ENCODE results near the gene LBP. TPM values are rescaled to one million over a fixed set of nuclear protein-coding genes. Genes with fewer than 3 reads are reported as not detected.

LBP gene, protein sequence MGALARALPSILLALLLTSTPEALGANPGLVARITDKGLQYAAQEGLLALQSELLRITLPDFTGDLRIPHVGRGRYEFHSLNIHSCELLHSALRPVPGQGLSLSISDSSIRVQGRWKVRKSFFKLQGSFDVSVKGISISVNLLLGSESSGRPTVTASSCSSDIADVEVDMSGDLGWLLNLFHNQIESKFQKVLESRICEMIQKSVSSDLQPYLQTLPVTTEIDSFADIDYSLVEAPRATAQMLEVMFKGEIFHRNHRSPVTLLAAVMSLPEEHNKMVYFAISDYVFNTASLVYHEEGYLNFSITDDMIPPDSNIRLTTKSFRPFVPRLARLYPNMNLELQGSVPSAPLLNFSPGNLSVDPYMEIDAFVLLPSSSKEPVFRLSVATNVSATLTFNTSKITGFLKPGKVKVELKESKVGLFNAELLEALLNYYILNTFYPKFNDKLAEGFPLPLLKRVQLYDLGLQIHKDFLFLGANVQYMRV
- not detected for total RNA-seq
- 1.8 TPM for polyA plus RNA-seq

DNA sequence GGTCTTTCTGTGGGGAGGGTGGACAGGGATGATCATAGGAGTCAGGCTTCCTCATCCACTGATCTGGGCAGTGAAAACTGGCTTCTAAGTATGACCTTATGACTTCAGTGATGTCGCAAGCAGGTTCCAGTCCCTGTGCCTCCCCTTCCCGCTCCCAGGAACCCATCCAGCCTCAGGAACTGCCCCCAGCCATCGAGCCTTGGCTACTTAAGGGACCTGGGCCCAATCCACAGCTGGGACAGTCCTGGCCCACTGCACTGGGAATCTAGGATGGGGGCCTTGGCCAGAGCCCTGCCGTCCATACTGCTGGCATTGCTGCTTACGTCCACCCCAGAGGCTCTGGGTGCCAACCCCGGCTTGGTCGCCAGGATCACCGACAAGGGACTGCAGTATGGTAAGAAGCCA, at the start of gene LBP:
Gene LBP, plus strand, starts transcription at position 236 of the 405 bp plus-strand sequence. Its CDS starts 35 bp downstream, at position 271.
- 86% methylated on average over 8 of the region's 8 CpGs for WGBS

DNA sequence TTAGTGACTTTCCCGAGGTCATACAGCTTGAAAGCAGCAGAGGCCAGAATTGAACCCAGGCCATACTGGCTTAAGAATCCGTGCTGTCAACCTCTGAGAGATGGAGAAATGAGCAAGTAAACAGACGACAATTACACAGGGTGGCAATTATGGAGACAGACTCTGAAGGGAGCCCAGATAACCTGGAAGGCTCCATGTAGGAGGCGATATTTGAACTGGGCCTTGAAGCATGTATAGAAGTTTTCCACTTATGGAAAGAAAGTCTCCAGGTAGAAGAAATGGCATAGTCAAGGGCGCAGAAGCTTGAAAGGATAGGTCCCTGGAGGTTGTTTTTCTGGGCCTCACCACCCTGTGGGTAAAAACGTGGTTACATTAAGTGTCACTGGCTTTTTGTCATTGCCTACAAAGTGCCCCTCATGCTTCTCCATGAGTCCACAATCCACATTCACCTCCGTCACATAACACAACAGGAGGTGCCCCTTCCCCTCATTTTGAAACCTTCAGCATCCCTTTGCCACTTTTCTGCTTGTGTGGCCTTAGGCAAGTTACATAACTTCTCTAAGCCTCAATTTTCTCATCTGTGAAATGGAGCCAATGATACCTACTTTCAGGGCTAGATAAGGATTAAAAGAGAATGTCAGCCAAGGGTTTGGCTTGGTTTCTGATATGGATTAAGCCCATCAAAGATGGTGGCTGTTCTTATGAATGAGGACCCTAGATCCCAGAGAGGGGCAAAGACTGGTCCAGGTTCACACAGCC, 48.2 kb upstream of the LBP start:
- Histone ChIP-seq H3K27ac (ENCODE audit: low read depth) (no peak overlapping the region), H3K4me3 (ENCODE audit: low read depth, low read length) (no peak overlapping the region), H3K4me1 (ENCODE audit: insufficient read depth) (no peaks in the 10 kb centered on the region), H3K36me3 (ENCODE audit: insufficient read depth) (no peaks in the 10 kb centered on the region)
- no peak for DNase-seq (ENCODE audit: extremely low spot score)
- WGBS = 96% methylated on average over 7 of the region's 7 CpGs

More for the DNA sequence above, at the start of gene LBP:
- Histone ChIP-seq H3K27ac (ENCODE audit: low read depth) (no peak within 1 kb of the TSS), H3K4me1 (ENCODE audit: insufficient read depth) (peaks cover 3% of the 10 kb centered on the region), H3K4me3 (ENCODE audit: low read depth, low read length) (no peak within 1 kb of the TSS), H3K36me3 (ENCODE audit: insufficient read depth) (no peaks in the 10 kb centered on the region)
- no peak for DNase-seq (ENCODE audit: extremely low spot score)

DNA sequence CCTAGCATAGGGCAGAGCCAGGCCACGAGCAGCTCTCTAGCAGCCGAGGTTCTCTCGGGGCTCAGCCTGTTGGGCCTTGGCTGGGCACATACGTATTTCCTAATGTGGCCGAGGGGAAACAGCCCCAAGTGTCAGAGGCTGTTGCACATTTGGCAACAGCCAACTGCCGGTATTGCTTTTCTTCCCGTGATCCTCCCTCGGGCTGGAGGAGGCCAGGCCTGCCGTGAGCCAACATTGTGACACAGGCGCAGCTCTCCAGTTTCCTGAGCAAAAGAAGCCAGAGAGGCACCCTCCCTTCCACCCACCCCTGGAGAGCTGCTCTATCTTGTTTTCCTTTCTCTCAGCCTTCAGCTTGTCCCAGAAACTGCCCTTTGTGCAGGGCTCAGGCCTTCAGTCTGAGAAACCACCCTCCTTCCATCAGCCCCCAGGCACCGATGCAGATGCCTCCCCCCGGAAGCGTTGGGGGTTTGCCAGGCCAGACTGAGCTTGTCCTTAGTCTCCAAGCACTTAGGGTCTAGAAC, 47.5 kb upstream of the LBP start:
- Histone ChIP-seq H3K36me3 (ENCODE audit: insufficient read depth) (no peaks in the 10 kb centered on the region), H3K27ac (ENCODE audit: low read depth) (no peak overlapping the region), H3K4me1 (ENCODE audit: insufficient read depth) (no peaks in the 10 kb centered on the region), H3K4me3 (ENCODE audit: low read depth, low read length) (no peak overlapping the region)
- peak; percentile 49 for DNase-seq (ENCODE audit: extremely low spot score)
- WGBS = 16% methylated on average over 13 of the region's 13 CpGs

DNA sequence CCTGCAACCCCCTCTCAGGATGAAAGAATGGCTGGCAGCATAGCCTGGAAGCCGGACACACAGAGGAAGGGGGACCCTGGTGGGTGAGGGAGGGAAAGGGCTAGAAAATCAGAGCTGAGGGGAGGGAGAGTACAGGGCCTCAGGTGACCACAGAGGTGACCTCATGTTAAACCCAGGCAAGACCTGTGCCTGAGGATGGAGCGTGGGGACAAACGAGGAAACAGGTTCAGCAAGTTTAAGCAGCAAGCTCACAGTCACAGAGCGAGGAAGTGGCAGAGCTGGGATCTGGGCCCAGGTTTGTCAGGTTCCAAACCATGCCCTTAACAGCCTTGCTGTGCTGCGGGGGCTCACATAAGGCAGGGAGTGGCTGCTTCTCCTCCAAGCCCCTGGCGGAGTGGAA, 46.3 kb upstream of the LBP start:
- 82% methylated on average over 6 of the region's 6 CpGs for WGBS
- H3K27ac ChIP-seq (ENCODE audit: low read depth) = no peak overlapping the region
- no peaks in the 10 kb centered on the region for H3K4me1 ChIP-seq (ENCODE audit: insufficient read depth)
- no peaks in the 10 kb centered on the region for H3K36me3 ChIP-seq (ENCODE audit: insufficient read depth)
- DNase-seq (ENCODE audit: extremely low spot score) = no peak
- H3K4me3 ChIP-seq (ENCODE audit: low read depth, low read length) = no peak overlapping the region

DNA sequence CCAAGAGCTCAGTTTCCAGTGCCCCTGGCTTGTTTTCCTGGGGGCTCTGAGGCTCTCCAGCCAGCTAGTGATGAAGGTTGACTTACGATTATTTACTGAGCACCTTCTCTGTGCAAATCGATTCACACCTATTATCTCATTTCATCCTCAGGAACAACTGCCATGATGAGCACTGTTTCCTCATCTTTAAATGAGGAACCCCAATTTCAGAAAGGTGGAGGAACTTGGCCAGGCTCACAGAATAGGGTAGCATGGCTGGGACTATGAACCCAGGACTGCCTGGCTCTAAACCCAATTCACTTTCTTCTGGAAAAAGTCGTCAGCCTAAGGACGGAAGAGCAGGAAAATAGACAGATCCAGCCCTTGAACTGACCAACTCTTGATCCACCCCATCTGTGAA, 45.8 kb upstream of the LBP start:
- no peak overlapping the region for H3K27ac ChIP-seq (ENCODE audit: low read depth)
- H3K4me3 ChIP-seq (ENCODE audit: low read depth, low read length) = no peak overlapping the region
- H3K36me3 ChIP-seq (ENCODE audit: insufficient read depth) = no peaks in the 10 kb centered on the region
- H3K4me1 ChIP-seq (ENCODE audit: insufficient read depth) = no peaks in the 10 kb centered on the region
- WGBS = 88% methylated on average over 4 of the region's 4 CpGs
- no peak for DNase-seq (ENCODE audit: extremely low spot score)

DNA sequence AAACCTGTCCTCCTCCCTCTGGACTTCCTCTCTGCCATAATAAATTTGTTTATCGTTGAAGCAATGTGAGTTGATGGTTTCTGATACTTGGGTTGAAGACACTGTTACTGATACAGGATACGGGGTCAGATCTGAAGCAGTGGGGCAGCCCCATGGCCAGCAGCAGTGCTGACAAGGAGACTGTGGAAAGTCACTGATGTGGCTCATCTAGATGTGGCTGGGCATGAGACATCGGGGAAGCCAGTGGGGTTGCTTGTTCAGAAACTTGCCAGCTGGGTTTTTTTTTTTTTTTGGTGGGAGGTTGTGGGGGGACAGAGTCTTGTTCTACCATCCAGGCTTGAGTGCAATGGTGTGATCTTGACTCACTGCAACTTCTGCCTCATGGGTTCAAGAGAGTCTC, 45.0 kb upstream of the LBP start:
- H3K4me3 ChIP-seq (ENCODE audit: low read depth, low read length) = no peak overlapping the region
- H3K27ac ChIP-seq (ENCODE audit: low read depth) = no peak overlapping the region
- no peaks in the 10 kb centered on the region for H3K4me1 ChIP-seq (ENCODE audit: insufficient read depth)
- DNase-seq (ENCODE audit: extremely low spot score) = no peak
- 93% methylated on average over 3 of the region's 3 CpGs for WGBS
- no peaks in the 10 kb centered on the region for H3K36me3 ChIP-seq (ENCODE audit: insufficient read depth)

DNA sequence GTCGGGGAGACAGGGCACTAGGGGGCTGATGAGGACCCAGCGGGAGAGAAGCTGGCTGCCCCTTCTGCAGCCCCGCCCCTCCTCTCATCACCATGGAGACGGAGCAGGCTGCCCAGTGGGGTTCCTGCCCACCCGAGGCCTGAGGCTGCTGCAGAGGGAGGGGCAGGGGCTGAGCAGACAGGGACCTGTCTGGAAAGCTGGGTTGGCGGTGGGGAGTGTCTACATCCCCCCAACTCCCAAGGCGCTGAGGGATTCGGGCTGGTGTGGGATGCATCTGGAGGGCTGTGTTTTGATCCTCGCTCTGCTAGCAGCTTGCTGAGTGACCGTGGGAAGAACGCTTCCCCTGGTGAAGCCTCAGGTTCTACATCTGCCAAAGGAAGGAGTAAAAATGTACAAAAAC, 43.5 kb upstream of the LBP start:
- H3K4me1 ChIP-seq (ENCODE audit: insufficient read depth) = no peaks in the 10 kb centered on the region
- 27% methylated on average over 11 of the region's 11 CpGs for WGBS
- H3K36me3 ChIP-seq (ENCODE audit: insufficient read depth) = no peaks in the 10 kb centered on the region
- no peak for DNase-seq (ENCODE audit: extremely low spot score)
- H3K27ac ChIP-seq (ENCODE audit: low read depth) = no peak overlapping the region
- no peak overlapping the region for H3K4me3 ChIP-seq (ENCODE audit: low read depth, low read length)

DNA sequence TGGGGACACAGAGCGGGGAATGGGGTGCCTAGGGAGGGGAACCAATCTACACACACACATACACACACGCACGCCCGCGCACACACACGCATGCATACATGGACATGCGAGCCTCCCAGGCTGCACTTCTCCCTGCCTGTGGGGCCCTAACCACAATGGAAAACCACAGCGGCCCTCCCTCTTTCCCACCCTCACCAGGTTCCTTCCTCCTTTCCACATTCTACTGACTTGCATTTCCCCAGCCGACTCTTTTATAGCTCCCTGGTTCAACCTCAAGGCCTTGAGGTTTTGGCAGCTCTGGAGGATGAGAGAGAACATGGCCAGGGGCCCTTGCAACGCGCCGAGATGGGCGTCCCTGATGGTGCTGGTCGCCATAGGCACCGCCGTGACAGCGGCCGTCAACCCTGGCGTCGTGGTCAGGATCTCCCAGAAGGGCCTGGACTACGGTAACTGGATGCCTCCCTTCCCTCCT, 42.3 kb upstream of the LBP start, which contains the start of gene BPI:
Gene BPI, plus strand, starts transcription at position 249 of the 472 bp plus-strand sequence. Its CDS starts 68 bp downstream, at position 317.
- 72% methylated on average over 21 of the region's 21 CpGs for WGBS
- no peak for DNase-seq (ENCODE audit: extremely low spot score)
- H3K4me1 ChIP-seq (ENCODE audit: insufficient read depth) = no peaks in the 10 kb centered on the region
- no peak within 1 kb of the TSS for H3K4me3 ChIP-seq (ENCODE audit: low read depth, low read length)
- H3K36me3 ChIP-seq (ENCODE audit: insufficient read depth) = no peaks in the 10 kb centered on the region
- H3K27ac ChIP-seq (ENCODE audit: low read depth) = no peak within 1 kb of the TSS

DNA sequence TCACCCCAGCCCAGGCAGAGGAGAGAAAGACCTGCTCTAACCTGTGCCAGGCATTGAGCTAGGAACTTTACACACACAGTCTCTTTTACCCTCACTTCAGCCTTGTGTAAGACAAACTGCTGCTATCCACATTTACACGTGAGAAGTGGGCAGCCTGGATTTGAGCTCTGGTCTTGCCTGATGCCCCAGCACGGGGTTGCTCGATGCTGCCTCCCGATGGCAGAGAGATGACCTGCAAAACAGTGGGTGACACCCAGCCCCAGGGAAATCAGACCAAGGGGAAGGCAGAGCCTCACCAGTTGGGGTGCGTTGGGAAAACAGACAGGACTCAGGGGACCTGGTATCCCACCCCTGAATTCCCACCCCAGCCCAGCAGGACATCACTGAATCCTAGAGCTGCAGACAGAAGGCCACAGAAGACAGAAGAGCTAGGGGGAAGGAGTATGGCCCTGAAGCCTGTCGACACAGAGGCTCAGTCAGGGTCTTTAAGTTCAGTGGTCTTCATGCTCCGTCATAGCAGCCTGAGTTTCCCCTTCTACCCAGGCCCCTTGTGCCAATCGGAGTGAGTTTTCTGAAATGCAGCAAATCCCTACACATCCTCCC, 41.3 kb upstream of the LBP start:
- H3K36me3 ChIP-seq (ENCODE audit: insufficient read depth) = no peaks in the 10 kb centered on the region
- no peak overlapping the region for H3K4me3 ChIP-seq (ENCODE audit: low read depth, low read length)
- no peak overlapping the region for H3K27ac ChIP-seq (ENCODE audit: low read depth)
- no peaks in the 10 kb centered on the region for H3K4me1 ChIP-seq (ENCODE audit: insufficient read depth)
- WGBS = 54% methylated on average over 8 of the region's 8 CpGs
- no peak for DNase-seq (ENCODE audit: extremely low spot score)

DNA sequence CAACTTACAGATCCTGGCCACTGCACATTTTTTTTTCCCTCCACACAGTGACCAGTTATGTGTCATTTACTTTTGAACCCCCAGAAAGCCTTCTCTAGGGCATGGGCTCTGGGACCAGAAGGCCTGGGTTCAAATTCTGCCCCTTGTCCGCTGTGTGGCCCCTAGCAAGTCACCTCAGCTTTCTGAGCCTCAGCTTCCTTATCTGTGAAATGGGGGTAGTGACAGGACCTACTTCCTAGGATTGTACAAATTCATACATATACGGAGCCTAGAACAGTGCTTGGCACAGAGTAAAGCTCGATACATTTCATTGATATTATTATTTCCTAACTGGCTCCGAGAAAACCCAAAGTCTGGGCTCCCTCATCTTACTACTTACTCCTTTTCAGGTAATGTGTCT, 40.7 kb upstream of the LBP start:
- H3K4me3 ChIP-seq (ENCODE audit: low read depth, low read length) = no peak overlapping the region
- no peak overlapping the region for H3K27ac ChIP-seq (ENCODE audit: low read depth)
- H3K36me3 ChIP-seq (ENCODE audit: insufficient read depth) = no peaks in the 10 kb centered on the region
- no peak for DNase-seq (ENCODE audit: extremely low spot score)
- no peaks in the 10 kb centered on the region for H3K4me1 ChIP-seq (ENCODE audit: insufficient read depth)
- 93% methylated on average over 4 of the region's 4 CpGs for WGBS

DNA sequence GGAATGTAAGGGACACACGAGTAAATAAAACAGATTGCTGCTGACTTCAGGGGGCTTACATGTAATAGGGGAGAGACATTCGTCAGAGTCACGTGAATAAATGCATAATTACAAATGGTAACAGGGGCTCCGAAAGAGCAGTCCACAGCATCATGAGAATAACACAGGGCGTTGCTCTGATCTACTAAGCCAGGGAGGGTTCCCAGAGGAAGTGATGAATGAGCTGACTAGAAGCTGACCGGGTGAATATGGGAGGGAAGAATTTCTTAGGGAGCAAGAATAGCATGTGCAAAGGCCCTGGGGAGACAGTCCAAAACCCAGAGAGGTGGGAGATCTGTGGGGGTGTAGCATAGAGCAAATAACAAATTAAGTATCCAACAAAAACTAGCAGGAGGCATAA, 39.9 kb upstream of the LBP start:
- H3K27ac ChIP-seq (ENCODE audit: low read depth) = no peak overlapping the region
- DNase-seq (ENCODE audit: extremely low spot score) = no peak
- H3K36me3 ChIP-seq (ENCODE audit: insufficient read depth) = no peaks in the 10 kb centered on the region
- 87% methylated on average over 6 of the region's 6 CpGs for WGBS
- no peaks in the 10 kb centered on the region for H3K4me1 ChIP-seq (ENCODE audit: insufficient read depth)
- H3K4me3 ChIP-seq (ENCODE audit: low read depth, low read length) = no peak overlapping the region

DNA sequence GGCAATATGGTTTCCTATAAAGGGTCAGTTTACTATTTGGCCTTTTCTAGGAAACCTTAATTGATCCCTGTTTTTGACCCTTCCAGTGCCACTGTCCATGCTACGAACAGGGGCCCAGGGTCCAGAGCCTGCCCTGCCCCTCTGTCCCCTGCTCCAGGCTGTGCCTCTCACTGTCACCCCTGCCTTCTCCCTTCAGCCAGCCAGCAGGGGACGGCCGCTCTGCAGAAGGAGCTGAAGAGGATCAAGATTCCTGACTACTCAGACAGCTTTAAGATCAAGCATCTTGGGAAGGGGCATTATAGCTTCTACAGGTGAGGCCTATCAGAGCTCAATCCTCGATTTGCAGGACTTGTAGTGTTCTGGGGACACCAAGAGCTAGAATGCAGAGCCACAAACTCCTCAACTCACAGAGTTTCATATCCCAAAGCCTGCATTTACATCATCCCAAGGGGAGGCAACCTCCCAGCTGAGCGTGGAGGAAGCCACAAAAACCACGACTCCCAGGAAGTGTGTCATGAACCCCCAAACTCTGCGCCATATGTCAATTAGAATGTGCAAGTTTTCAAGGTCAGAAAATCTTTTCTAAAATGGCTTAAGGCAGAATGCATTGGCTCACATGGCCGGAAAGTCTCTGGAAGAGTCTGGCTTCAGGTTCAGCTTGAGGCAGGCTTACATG, 38.8 kb upstream of the LBP start:
- DNase-seq (ENCODE audit: extremely low spot score) = no peak
- 85% methylated on average over 8 of the region's 8 CpGs for WGBS
- no peak overlapping the region for H3K27ac ChIP-seq (ENCODE audit: low read depth)

DNA sequence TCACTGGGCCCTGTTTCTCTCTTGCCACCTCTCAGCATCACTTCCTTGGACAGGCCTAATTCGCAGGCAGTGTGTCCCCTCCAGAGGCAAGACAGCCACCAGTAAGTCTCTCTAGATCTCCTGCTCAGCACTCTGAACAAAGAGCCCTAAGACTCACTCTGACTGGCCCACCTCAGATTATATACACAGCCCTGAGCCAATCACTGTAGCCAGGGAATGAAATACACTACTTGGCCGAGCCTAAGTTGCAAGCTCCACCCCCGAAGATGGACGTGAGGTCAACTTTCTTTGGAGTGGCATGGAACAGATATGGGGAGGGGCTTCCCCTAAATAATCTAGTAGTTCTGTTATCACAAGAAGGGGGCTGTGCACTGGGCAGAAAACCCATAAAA, 38.2 kb upstream of the LBP start:
- Histone ChIP-seq H3K27ac (ENCODE audit: low read depth) (no peak overlapping the region), H3K4me1 (ENCODE audit: insufficient read depth) (no peaks in the 10 kb centered on the region), H3K36me3 (ENCODE audit: insufficient read depth) (no peaks in the 10 kb centered on the region), H3K4me3 (ENCODE audit: low read depth, low read length) (no peak overlapping the region)
- no peak for DNase-seq (ENCODE audit: extremely low spot score)
- 61% methylated on average over 4 of the region's 4 CpGs for WGBS

More for the DNA sequence above, 38.8 kb upstream of the LBP start:
- Histone ChIP-seq H3K36me3 (ENCODE audit: insufficient read depth) (no peaks in the 10 kb centered on the region), H3K4me1 (ENCODE audit: insufficient read depth) (no peaks in the 10 kb centered on the region), H3K4me3 (ENCODE audit: low read depth, low read length) (no peak overlapping the region)
